LHCN-M2 (cell line): Measurements from ENCODE around the gene CACNA1B. TPM values are rescaled to one million over a fixed set of nuclear protein-coding genes. Genes with fewer than 3 reads are reported as not detected.
"Not testable (repeated sequence)": the region's sequence is repeated elsewhere in the genome, so short reads cannot be mapped to it uniquely, and the experiment has no call there.

Experiments
- DNase-seq: peaks from one replicate; pipeline ENCODE4 v3.0.0-alpha.2; 2012; ENCODE audit warnings: low read depth
- polyA plus RNA-seq: library from polyadenylated mRNA; unstranded; fragments of >200 nt; gene quantifications from one replicate; pipeline ENCODE4 v1.2.1, GENCODE V29; 2012; ENCODE audit warnings: missing spikeins
- total RNA-seq: library from RNA; depleted of rRNA; stranded (reverse); fragments of >200 nt; gene quantifications from 2 replicates; pipeline ENCODE4 v1.2.3, GENCODE V29; 2014; rRNA removed

CACNA1B gene
- not detected in 2 replicates for total RNA-seq
- 0.01 TPM for polyA plus RNA-seq

DNA sequence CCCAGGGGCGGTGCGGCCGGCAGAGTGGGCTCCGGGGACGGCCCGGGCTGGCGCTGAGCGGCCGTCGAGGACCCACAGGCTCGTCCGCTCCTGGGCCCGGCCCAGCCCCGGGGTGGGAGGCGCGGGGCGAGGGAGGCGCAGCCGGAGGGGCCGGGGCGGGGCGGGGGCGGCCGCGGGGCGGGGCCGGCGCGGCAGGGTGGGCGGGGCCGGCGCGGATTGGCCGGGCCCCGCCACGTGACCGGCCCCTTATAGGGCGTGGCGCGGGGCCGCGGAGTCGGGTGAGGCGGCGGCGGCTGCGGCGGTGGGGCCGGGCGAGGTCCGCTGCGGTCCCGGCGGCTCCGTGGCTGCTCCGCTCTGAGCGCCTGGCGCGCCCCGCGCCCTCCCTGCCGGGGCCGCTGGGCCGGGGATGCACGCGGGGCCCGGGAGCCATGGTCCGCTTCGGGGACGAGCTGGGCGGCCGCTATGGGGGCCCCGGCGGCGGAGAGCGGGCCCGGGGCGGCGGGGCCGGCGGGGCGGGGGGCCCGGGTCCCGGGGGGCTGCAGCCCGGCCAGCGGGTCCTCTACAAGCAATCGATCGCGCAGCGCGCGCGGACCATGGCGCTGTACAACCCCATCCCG lies at the start of gene CACNA1B:
Gene CACNA1B (plus strand): TSS at position 277 of the 617 bp plus-strand sequence. CDS start 152 bp downstream, at position 429.
- not testable (repeated sequence) for DNase-seq

DNA sequence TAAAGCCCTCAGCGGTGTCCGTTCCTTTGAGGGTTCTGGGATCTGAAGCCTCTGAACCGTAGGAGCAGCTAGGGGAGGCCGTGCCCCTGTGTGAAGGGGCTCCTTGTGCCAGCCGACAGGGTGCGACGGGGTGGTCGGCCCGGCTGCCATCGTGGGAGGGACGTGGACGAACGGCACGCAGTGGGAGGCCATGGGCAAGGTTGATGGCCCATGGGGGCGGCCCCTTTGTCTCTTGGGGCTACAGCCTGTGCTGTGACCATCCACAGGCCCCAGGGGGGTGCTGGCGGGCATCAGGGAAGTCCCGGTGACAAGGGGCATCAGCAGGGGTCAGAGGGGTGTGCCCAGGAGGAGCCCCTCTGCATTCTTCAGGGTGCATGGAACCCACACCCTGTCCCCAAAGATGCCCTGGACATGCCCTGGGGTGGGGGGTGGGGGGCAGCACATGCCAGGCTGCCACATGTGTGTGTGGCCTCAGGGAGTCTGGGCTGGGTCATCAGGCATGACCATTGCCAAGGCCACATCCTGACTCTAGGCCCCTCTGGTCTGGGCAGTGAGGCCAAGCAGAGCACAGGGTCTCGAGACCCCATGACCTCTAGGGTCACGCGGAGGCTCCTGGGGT lies 49.6 kb upstream of the CACNA1B start:
- no peak for DNase-seq

DNA sequence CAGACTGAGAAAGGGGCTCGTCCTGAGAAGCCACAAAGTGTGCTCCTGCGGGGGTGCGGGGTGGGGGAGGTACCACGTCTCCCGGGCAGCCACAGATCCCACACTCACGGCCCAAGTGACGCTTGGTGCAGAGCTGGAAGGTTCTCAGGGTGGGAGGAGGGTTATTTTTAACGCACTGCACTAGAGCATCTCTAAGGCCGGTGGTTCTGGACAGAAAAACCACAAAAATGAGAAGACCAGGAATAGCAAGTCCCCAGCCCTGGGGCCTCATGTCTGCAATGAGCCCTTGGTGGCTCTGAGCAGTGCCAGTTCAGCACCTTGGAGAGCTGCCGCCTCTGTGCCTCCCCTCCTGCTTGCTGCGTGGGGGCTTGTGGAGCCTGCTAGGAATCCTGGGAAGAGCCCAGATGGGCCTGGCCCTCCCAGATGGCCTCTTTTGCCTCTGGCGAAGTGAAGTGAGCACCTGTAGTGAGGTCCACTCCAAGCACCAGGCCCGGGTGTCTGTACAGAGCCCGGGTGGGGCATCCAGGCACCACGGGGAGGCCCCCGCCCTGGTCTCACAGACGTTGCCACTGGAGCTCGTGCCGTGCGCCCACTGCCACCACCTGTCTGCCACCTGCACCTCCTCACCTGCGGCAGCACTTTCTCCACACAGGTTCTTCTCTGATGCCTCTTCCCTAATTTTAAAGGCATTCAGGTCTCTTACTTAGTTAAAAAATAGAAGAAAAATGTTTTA lies 48.9 kb upstream of the CACNA1B start:
- DNase-seq: no peak

DNA sequence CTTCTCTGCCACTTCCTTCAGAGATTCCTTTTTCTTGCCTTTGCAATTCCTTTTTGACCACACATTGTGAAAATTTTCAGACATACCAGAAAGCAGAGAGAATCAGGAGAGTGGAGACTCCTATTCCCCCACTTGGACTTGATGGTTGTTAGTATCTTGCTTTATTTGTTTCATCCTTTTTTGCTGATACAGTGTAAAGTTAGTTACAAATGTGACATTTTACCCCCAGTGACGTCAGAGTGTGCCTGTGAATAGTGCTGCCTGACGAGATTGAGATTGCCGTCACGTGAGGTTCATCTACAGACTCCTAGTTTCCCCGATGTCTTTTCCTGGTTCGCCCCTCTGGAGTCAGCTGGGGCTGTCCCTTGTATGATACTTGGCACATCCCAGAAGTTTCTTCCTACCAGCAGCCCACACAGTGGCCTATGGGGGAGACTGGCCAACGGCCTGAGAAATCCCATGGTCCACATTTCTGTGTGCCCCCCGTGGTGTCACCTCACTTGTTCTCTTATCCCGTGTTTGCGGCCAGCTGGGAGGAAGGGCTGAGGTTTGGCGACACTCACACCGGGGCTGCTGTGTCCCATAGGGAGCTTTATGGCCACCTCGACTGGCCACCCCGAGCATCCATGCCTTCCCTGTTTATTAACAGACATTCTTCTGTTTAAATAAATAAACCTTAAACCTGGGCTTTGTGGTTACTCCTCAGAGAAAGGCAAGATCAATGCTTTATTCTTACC lies 48.2 kb upstream of the CACNA1B start:
- DNase-seq: no peak

DNA sequence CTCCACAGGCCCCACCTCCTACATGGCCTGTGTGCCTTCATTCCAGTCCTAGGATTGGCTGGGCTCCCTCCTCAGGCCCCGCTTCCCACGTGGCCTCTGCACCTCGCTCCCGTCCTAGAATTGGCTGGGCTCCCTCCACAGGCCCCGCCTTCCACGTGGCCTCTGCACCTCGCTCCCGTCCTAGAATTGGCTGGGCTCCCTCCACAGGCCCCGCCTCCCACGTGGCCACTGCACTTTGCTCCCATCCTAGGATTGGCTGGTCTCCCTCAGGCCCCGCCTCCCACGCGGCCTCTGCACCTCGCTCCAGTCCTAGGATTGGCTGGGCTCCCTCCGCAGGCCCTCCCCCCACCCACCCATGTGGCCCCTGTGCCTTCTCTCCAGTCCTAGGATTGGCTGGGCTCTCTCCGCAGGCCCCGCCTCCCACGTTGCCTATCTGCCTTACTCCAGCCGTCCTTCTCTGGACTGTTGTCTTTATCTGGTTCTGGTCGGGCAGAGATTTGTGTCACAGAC lies 45.3 kb upstream of the CACNA1B start:
- no peak for DNase-seq

DNA sequence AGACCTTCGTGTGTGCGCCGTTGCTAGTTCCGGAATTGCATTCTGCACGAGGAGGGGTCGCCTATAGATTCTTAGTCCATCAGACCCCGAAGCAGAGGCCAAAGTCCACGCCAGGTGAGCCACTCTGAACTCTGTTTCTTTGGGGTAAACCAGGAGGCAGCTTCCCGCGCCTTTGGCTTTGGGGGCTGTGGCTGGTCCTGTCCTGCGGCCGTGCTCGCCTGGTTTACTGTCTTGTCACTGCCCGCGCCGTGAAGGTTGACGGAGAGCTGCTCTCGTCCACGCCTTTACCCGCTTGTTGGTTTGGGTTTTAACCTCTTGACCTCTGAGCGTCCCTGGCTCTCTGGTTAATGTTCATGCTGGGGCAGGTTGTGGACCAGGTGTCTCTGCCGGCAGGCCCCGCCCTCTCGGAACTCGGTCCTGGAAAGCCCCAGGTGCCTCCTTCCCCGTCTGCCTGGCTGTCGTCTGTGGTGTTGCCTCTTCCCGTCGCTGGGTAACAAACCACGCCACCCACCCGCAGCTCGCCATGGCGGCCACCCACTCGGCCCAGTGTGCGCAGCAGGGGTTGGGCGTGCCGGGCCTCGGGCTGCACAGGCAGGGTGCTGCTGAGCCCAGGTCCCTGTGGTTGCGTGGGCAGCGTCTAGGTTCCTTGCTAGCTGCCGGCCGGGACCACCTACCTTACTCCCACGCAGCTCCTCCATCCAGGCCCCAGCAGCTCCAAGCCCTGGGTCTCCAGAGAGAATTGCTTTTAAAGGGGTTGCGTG lies 44.6 kb upstream of the CACNA1B start:
- DNase-seq: no peak

DNA sequence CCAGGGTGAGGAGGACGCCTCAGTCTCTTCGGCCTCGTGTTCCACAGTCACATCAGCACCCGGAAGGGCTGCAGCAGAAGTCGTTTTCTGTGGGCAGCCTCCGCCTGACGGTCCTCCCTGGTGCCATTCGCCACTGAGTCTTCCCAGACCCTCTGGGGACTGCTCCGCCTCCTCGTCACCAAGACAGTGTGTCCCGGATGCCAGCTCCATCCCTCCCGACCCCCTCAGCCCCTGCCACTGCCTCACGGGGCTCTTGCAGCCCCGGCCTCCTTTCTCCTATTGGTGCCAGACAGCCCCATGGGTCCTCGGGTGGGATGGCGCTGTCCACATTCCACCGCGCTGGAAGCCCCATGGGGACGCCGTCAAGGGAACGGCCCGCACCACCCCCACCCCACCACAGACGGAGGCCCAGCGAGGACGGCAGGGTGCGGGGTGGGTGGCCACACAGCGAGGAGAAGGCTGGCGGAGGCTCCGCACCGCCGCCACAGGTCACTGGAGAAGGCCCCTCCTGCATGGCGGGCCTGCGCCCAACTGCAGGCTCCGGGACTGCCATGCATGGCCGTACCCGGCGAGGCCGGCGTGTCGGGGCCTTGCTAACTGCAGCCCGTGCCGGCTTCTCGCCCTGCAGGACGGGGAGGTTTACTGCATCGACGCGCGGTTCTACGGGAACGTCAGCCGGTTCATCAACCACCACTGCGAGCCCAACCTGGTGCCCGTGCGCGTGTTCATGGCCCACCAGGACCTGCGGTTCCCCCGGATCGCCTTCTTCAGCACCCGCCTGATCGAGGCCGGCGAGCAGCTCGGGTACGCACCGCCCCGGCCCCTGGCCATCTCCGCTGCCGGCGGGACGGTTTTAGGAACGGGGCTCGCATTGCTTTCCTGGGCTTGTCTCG lies 43.6 kb upstream of the CACNA1B start:
- DNase-seq: no peak

DNA sequence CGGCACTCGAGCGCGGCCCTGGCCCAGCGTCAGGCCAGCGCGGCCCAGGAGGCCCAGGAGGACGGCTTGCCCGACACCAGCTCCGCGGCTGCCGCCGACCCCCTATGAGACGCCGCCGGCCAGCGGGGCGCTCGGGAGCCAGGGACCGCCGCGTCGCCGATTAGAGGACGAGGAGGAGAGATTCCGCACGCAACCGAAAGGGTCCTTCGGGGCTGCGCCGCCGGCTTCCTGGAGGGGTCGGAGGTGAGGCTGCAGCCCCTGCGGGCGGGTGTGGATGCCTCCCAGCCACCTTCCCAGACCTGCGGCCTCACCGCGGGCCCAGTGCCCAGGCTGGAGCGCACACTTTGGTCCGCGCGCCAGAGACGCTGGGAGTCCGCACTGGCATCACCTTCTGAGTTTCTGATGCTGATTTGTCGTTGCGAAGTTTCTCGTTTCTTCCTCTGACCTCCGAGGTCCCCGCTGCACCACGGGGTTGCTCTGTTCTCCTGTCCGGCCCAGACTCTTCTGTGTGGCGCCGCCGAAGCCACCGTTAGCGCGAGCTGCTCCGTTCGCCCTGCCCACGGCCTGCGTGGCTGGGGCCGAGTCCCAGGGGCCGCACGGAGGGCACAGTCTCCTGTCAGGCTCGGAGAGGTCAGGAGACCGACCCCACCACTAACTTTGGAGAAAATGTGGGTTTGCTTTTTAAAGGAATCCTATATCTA lies 42.6 kb upstream of the CACNA1B start:
- no peak for DNase-seq

DNA sequence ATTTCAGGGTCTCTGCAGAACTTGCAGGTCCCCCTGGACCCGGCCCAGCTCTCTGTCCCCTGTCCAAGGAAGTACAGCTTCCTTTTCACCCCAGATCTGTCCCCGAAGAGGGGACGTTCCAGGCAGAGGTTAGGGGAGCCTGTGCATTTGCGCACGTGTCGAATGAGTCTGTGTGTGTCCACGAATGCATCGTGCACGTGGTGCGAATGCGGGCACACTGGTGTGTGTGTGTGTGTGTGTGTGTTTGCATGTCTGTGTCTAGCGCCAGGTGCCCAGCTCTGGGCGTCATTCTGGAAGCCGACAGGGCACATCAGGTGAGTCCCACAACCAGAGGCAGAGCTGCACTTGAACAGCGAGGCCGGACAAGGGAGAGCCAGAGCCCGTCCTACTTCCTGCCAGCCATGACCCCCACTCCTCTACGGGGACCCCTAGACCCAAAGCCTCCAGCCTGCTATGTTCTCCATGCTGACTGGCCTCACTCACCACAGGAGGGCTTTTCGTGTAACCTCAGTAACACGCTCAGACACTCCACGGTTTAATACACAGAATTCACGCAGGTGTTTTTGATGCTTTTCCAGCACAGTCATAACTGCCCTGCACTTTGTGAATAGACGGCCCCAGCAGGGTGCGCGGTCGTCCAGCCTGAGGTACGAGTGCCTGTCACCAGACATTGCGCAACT lies 41.3 kb upstream of the CACNA1B start:
- DNase-seq: no peak

DNA sequence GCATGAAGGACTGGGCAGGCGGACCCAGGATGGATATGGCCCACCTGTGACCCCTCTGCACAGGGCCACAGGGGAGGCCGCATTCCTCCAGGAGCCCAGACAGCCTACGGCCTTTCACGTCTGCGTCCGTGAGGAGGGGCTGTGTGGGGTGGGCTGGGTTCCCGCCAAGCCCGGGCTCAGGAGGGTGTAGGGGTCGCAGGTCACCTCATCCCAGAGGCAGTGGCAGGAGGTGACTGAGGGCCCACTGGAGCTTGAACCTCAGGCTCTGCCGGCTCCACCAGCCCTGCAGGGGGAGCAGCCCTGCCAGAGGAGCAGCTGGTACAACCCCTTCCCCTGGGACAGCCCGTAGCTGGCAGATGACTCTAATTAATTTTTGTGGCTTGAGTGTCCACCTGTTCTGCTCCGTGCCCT lies 40.7 kb upstream of the CACNA1B start:
- peak; percentile 31 for DNase-seq

DNA sequence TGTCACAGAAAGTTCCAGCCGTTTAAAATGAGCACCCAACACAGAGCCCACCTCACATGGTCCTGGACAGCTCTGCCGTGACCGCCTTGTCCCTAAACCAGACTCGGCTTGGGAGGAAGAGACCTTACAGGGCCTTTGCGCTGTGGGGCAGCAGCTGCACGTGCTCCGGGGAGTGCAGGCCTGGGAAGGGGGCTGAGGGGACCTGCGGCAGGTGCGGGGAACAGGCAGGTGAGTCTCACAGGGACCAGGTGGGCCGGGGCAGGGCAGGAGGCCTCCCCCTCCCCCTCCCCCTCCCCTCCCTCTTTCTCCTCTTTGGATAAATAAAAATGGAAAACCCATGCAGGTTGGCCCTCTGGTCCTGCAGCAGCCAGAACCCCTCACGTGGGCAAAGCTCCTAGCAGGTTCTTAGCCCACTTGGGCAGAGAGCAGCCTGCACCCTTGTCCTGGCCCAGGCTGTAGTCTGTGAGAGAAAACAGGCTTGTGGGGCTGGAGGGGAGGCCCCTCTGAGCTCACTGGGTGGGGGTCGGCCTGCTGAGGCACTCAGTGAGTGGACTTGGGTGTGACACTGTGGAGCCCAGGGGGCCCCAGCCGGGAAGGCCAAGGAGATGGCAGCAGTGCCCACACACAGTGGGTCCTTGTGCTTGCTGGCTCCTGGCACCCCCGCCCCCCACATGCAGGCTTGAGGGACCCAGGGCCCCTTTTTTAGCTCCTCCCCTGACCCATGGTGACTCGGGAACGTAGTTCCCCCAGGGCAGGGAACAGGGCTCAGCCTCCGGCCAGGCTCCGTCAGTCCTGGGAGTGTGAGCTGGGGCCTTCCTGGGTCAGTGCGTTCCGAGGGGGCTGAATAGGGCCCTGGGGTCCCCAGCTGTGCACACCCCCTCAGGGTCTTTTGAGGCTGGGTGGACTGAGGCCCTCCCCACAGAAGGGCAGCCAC lies 40.0 kb upstream of the CACNA1B start:
- DNase-seq: no peak

DNA sequence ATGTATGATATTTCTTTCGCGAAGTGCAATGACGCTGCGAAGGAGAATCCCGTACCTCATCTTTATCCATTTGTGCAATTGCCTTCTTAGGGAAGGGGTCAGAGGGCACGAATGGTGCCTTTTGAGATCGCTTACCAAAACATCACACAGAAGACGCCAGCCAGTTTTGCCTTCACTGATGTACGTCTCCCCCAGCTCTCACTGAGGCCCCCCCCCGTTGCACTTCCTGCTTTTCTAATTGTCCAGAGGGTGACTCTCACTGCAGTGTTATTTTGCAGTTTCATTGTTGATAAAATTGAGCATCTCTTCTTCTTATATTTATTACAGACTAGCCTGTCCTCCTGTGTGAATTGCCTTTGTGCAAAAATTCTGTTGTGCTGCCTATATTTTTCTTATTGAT lies 39.0 kb upstream of the CACNA1B start:
- no peak for DNase-seq

DNA sequence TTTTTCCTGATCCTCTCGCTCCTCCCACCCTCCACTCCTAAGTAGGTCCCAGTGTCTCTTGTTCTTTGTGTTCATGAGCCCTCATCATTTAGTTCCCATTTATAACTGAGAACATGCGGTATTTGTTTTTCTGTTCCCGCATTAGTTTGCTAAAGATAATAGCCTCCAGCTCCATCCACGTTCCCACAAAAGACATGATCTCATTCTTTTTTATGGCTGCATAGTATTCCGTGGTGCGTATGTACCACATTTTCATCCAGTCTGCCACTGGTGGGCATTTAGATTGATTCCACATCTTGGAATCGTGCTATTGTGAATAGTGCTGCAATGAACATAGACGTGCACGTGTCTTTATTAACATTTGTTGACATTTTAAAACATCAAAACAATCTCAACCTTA lies 34.2 kb upstream of the CACNA1B start:
- DNase-seq: no peak

DNA sequence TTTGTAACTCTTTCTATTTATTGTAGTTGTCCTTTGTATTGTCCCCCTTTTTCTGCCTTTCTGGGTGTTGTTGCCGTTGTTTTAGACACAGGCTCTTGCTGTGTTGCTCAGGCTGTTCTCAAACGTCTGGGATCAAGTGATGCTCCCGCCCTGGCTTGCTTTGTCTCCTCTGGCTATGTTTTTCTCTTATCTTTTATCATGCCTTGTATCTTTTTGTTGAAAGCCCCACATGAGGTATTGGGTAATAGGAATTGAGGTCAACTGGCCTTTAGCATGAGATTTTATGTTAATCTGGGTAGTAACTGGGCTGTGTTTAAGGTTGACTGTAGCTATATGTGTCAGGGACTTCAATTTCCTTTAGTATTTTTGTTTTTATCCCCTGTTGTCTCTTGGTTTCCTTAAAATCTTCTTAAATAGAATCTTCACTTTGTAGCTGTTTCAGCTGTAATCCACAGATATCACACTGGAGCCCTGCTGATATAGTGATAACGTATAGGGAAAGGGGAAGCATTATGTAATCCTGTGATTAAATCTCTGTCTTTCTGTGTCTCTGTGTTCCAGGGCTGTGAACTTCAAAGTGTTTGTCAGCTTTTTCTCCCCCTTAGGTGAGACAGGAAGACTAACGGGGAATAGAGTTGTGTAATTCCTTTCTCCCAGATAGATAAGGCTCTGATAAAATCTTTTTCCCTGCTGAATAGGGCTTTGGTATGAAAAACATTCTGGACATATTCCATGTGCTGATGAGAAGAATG lies 25.9 kb upstream of the CACNA1B start:
- no peak for DNase-seq

DNA sequence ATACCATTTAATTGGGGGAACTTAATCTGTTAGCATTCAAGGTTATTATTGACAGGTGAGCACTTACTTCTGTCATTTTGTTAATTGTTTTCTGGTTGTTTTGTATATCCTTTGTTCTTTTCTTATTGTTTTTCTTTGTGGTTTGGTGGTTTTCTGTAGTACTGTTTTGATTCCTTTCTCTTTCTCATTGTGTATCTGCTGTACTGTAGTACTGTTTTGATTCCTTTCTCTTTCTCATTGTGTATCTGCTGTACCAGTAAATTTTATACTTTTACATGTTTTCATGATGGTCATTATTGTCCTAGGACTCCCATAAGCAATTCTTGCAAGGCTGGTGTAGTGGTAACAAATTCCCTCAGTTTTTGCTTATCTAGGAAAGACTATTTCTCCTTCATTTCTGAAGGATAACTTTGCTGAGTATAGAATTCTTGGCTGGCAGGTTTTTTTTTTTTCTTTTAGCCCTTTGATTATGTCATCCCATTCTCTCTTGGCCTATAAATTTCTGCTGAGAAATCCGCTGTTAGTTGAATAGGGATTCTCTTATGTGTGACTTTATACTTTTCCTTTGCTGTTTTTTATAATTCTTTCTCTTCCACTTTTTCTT lies 24.1 kb upstream of the CACNA1B start:
- DNase-seq: no peak

DNA sequence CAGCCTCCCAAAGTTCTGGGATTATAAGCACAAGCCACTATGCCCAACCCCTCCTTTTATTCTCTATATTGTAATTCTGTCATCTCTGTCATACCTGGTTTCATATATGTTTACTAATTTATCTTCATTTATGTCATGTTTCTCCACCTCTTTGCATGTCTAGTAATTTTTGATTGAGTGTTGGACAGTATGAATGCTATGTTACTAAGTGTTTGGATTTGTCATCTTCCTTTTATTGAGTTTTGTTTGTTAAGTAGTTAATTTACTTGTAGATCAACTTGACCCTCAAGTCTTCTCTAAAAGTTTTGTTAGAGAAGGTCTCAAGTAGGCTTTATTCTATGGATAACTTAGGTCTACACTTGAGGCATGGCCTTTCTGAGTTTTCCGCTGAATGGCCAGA lies 17.2 kb upstream of the CACNA1B start:
- no peak for DNase-seq
